HG03196 (cell line): ENCODE measurements around the gene SNAP25.

ENCODE experiments used
- ATAC-seq: cut with Tn5 transposase; IDR thresholded peaks from one replicate; pipeline ENCODE4 v1.9.1; 2021; ENCODE audit not compliant: unreplicated experiment

The SNAP25 gene

DNA sequence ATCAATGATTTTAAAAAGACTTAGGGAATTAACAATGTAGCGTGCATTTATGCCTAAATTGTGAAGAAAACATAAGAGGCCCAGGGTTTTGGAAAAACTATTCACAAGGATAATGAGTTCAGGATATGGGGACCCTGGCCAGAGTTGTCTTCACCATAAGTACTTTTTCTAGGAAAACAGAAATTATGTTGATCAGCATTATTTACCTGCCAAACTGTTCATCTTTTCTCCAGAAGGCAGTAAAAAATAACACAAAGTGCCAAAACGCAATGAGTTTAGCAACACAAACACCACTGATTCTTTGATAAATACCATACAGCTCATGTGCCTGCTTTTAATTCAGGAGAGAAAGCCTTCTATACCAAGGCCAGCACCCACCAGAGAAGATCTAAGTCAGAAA is 43.1 kb downstream of the SNAP25 start:
- no peak for ATAC-seq

GRCh38 chr20:10263385-10264165 is 44.9 kb downstream of the SNAP25 start:
- no peak for ATAC-seq

- ATAC-seq = no peak
Observed at GRCh38 chr20:10264166-10264558, 45.5 kb downstream of the SNAP25 start.

GRCh38 chr20:10268636-10269035 is 50.0 kb downstream of the SNAP25 start:
- no peak for ATAC-seq

- no peak for ATAC-seq
Observed at GRCh38 chr20:10270630-10271029, 52.0 kb downstream of the SNAP25 start.

DNA sequence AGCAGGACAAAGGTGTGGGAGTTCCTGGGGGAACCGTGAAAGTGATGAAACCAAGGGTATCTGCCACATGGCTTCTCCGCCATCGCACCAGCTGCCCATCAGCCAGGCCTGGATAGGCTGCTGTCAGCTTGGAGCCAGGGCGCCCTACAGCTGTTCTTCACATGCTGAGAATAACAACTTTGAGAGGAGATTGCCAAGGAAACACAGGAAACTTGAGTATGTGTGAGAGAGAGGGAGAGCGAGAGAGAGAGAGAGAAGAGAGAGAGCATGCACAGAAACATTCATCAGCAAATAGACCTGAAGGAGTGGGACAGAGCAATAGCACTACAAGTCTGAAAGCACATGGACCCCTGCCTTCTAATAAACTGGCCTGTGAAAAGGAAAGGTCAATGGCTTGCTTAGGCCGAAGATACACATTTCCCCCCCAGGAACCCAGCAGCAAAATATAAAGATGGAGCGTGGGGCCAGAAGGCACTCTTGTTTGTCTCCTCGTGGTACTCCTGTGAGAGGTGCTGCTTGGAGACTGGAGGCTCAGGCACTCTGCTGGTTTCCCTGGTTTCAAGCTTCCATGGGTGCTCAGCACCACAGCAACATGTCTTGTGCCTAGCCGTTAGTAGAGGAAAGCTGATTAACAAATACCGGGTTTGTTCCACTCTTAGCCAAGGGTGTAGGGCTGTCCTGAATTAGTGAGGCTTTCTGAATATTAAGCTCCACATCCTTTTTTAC is 53.0 kb downstream of the SNAP25 start:
- ATAC-seq = no peak

GRCh38 chr20:10276878-10277580 is 58.4 kb downstream of the SNAP25 start:
- ATAC-seq = no peak

- no peak for ATAC-seq
Observed at GRCh38 chr20:10277616-10278015, 59.0 kb downstream of the SNAP25 start.

DNA sequence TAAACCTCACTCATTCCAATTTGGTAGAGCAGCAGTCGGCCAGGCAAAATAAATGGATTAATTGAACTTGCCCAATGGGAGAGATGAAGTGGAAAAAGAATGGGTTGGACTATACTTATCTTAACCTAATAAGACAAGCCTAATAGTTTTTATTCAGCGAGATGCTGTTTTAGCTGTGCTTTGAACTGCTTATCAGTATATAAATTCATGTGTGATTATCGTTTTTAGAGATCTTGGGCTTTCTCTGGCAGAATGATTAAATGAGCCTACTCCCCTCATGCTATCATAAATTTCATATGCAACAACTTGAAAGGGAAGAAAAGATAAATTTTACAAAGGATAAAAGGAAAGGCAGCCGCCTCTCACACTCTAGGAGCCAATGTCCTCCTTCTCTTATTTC is 59.8 kb downstream of the SNAP25 start:
- no peak for ATAC-seq

DNA sequence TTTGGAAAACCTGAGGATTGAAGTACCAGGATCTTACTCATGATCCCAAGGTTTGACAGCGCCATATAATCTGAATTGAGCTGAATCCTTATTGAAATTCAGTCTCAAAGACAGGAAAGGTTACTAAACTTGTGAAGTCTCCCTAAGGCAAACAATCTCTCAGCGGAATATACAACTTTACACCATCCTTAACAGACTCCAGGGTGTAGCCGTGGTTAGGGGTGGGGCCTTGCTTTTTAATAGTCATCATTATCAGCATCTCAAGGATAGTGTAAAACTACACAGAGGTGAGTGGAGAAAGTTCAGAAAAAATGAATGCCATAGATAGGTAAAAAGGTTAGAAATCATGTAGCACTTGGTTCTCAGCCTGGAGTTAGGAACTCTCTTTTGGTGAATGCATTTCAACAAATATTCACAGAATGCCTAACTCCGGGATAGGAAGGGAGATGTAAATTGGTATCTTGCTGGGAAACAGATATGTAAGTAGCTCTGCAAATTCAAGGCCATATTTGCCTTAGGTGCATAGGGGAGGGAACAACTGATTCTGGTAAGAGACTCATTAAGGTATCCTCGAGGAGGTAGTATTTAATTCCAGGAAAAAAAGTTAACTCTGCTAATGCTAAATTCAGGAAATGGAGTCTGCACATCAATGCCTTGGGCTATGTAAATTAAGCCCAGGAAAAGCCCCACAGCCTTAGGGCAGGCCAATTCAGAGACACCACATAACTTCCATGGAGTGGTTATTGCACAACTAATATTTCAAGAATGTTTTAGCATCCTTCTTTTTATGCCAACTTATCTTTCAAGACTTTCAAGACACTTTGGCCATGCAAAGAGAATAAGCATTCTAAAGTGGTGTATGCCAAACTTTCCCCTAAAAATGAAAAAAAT is 61.6 kb downstream of the SNAP25 start:
- no peak for ATAC-seq

- ATAC-seq = no peak
Observed at GRCh38 chr20:10281911-10282310, 63.3 kb downstream of the SNAP25 start.

DNA sequence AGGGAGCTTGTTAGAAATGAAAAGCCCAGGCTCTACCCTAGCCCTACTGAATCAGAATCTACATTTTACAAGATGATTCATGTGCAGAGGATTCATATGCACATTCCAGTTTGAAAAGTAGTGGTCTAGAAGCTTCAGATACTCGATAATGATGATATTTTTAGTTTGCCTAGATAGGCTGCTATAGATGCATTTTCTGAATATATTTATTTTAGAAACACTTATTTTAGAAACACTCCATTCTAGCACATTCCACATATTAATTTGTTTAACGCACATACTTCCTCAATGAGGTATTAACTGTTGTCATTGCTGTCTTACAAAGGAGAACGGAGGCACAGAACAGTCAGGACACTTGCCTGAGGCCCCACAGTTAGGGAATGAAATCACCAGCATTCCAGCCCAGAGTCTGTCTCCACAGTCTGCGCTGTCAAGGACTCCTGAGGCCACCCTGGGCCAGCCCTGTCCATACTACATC is 64.4 kb downstream of the SNAP25 start:
- no peak for ATAC-seq

- ATAC-seq = no peak
Observed at GRCh38 chr20:10286356-10286755, 67.7 kb downstream of the SNAP25 start.

DNA sequence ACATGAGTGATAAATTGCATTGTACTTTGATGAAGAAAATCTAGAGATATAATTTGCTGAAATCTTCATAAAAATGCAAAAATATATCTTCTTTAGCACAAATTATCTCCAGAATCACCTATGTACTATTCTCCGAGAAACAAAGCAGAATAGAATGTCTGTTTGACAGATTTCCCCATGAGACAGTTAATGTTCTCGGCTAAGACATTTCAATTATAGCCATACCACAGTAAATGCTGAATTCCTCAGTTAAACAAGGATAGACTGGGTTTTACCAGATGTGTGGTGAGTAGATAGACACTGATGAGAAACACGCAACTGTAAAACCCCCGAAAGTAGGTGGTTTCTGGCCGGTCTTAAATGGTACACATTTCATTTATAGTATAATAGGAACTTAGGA is 69.8 kb downstream of the SNAP25 start:
- no peak for ATAC-seq

- no peak for ATAC-seq
Observed at GRCh38 chr20:10288954-10289646, 70.5 kb downstream of the SNAP25 start.

GRCh38 chr20:10291568-10292248 is 73.1 kb downstream of the SNAP25 start:
- no peak for ATAC-seq

DNA sequence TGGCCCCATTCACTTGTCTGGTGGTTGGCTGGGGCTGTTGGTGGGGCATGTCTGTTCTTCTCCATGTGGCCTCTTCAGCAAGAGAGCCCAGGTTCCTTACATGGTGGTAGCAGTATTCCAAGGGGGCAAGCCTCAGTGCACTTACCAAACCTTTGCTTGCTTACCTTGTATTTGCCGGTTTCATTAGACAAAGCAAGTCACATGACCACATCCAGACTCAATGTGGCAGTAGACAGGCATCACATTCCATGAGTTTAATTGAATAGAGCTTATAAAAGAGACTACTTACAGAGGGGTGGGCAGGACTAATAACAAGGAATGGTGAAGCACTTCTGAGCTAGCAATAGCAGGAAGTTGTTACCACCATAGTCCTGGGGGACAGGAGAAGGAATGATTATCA is 78.6 kb downstream of the SNAP25 start:
- no peak for ATAC-seq

DNA sequence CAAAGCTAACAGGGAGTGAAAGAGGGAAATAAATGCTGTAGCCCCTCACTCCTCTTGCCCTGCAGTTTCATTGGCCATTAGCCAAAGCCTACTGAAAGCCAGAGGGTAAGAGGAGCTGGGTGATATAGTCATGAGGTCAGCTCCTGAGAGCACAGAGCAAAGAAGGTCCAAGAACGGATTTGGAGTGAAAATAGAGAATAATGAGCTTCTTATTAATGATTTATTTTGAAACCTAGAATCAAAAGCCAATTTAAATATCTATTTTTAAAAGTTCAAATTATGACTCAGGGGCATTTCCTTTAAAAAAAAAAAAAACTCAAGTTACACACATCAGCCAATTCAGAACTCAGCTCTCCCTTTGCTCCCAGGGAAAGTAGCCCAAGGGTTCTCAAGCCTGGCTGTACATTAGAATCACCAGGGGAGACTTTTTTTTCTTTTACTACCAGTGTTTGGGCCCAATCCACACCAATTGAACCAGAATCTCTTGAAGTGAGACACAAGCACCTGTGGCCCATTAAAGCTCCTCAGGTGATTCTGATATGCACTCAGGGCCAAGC is 79.1 kb downstream of the SNAP25 start:
- no peak for ATAC-seq
